Thyroid gland (tissue), 4 donors: ENCODE data around the gene NLRP1. TPM values are rescaled to one million over a fixed set of nuclear protein-coding genes. Genes with fewer than 3 reads are reported as not detected.

Experiments
- DNase-seq, 2 donors: peaks; one replicate each; pipeline ENCODE4 v3.0.0-alpha.2; 2019
- H3K27ac ChIP-seq, 3 donors: fragments of 200-600 bp; sonication (generic); 1 replicate in 2 of 3; 2 replicates in 1 of 3; pipeline ENCODE4 v1.5.1; 2016 to 2019; ENCODE audit warnings: mild to moderate bottlenecking in 1 of 3, moderate library complexity in 1 of 3
- H3K27me3 ChIP-seq: fragments of 200-600 bp; sonication (generic); one replicate; pipeline ENCODE4 v1.5.1; 2019
- H3K36me3 ChIP-seq, 2 donors: fragments of 200-600 bp; sonication (generic); one replicate each; pipeline ENCODE4 v1.5.1; 2016 to 2019
- H3K4me1 ChIP-seq, 2 donors: fragments of 200-600 bp; sonication (generic); one replicate each; pipeline ENCODE4 v1.5.1; 2017 to 2019
- H3K4me3 ChIP-seq, 3 donors: fragments of 200-600 bp; sonication (generic); replicated peaks in 1 of 3; 1 replicate in 2 of 3; 2 replicates in 1 of 3; pipeline ENCODE4 v1.5.1; 2016; ENCODE audit warnings: mild to moderate bottlenecking in 1 of 3
- H3K9me3 ChIP-seq: fragments of 200-600 bp; sonication (generic); one replicate; pipeline ENCODE4 v1.5.1; 2017
- CTCF ChIP-seq, 6 experiments: fragments of 200-600 bp in 3 of 6; fragments of 450-650 bp in 3 of 6; sonication (generic) in 3 of 6; IDR thresholded peaks; one replicate each; pipeline ENCODE4 v1.5.1; 2016 to 2019; ENCODE audit warnings: antibody characterized with exemption in 6 of 6, mild to moderate bottlenecking in 2 of 6, inconsistent platforms in 1 of 6, moderate library complexity in 1 of 6
- POLR2A ChIP-seq, 2 donors: fragments of 450-650 bp; IDR thresholded peaks; one replicate each; pipeline ENCODE4 v1.6.1; 2017; ENCODE audit warnings: antibody characterized with exemption in 2 of 2, mild to moderate bottlenecking in 2 of 2, moderate library complexity in 1 of 2
- WGBS, 2 donors: methylation state at CpG; one replicate each; pipeline ENCODE4 v1.1.5; 2017; 5-methylcytosine and 5-hydroxymethylcytosine counted together
- intact Hi-C: fragments of 100-400 bp; cut with DNase I; formaldehyde crosslinking; loops from one replicate; pipeline ENCODE4 v1.15.1; 2023
- total RNA-seq, 4 donors: library from RNA; depleted of rRNA; stranded (reverse); fragments of >200 nt; gene quantifications; one replicate each; pipeline ENCODE4 v1.2.3, GENCODE V29; 2016

The NLRP1 gene
- total RNA-seq, 4 donors from 2014 or later = 28.4 to 36.7 (median 31.8) TPM

GRCh38 chr17:5545051-5545987, 39.0 kb downstream of the NLRP1 start:
- no peak for TF ChIP-seq POLR2A (IDR thresholded peaks at IDR 0.05)
- TF ChIP-seq CTCF (IDR thresholded peaks at IDR 0.05) = no peak
- DNase-seq = no peak
- no peak overlapping the region for H3K4me3 ChIP-seq
- no peak overlapping the region for H3K27ac ChIP-seq
- peaks cover 9 to 12% of the 10 kb centered on the region in 2 donors for H3K36me3 ChIP-seq
- no peaks in the 10 kb centered on the region for H3K4me1 ChIP-seq
- no peaks in the 10 kb centered on the region for H3K9me3 ChIP-seq
- intact Hi-C loops = no loop called here
- WGBS, 2 donors = 78 to 84% methylated on average over 9 of the region's 9 CpGs
- no peaks in the 10 kb centered on the region for H3K27me3 ChIP-seq

DNA sequence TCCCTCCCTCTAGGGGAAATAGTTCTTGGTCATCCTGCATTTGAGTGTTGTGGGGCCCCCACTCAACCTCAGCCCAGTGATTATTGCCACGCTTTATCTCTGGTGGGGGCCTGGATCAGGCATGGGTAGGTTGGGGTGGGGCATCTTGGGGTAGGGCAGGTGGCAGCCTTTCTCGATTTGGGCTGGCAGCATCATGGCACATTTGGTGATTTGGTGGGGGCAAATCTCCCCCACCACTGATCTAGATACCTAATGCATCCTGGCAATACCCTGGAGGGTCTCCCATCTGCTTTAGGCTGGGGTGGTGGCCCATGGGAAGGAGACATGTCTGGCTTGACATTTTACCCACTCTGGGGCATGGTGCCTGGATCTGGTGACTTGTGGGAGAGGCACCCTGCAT, 40.2 kb downstream of the NLRP1 start:
- H3K4me3 ChIP-seq = no peak overlapping the region
- no peak overlapping the region for H3K27ac ChIP-seq
- no peaks in the 10 kb centered on the region for H3K27me3 ChIP-seq
- H3K36me3 ChIP-seq = peaks cover 12 to 14% of the 10 kb centered on the region in 2 donors
- no peak for DNase-seq
- WGBS, 2 donors = 94 to 100% methylated on average over 2 of the region's 2 CpGs
- no peak for TF ChIP-seq CTCF (IDR thresholded peaks at IDR 0.05)
- TF ChIP-seq POLR2A (IDR thresholded peaks at IDR 0.05) = no peak
- H3K9me3 ChIP-seq = no peaks in the 10 kb centered on the region
- intact Hi-C loops = no loop called here
- H3K4me1 ChIP-seq = no peaks in the 10 kb centered on the region

GRCh38 chr17:5541610-5542202, 42.6 kb downstream of the NLRP1 start:
- WGBS, 2 donors = 49 to 69% methylated on average over 6 of the region's 6 CpGs
- DNase-seq = no peak

DNA sequence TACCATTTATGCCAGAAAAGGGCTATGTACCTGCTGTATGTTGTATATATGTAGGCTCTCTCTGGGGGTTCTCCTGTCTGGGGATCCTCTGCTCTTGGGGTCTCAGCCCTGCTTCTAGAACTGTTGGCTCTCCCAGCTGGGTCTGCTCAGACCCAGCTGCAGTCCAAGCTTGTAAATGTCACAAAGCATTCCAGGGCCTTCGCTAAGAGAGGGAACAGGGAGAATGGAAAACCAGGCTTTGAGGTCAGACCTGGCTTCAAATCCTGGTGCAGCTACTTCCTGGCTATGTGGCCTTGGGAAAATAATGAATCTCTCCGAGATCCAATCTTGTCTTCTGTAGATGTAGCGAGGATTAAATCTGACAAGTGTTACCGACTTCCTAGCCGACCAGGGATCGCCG, 44.0 kb downstream of the NLRP1 start:
- Histone ChIP-seq H3K27ac (no peak overlapping the region), H3K9me3 (no peaks in the 10 kb centered on the region), H3K36me3 (peaks cover 14 to 25% of the 10 kb centered on the region in 2 donors), H3K4me1 (no peaks in the 10 kb centered on the region), H3K27me3 (no peaks in the 10 kb centered on the region), H3K4me3 (no peak overlapping the region)
- no peak for DNase-seq
- no peak for TF ChIP-seq POLR2A (IDR thresholded peaks at IDR 0.05)
- no peak for TF ChIP-seq CTCF (IDR thresholded peaks at IDR 0.05)
- intact Hi-C loops = no loop called here
- WGBS, 2 donors = 91 to 92% methylated on average over 7 of the region's 7 CpGs

More at GRCh38 chr17:5541610-5542202, 42.6 kb downstream of the NLRP1 start:
- Histone ChIP-seq H3K27me3 (no peaks in the 10 kb centered on the region), H3K27ac (no peak overlapping the region), H3K4me1 (no peaks in the 10 kb centered on the region), H3K4me3 (no peak overlapping the region), H3K9me3 (no peaks in the 10 kb centered on the region), H3K36me3 (peaks cover 14 to 16% of the 10 kb centered on the region in 2 donors)
- intact Hi-C loops = no loop called here
- TF ChIP-seq CTCF (IDR thresholded peaks at IDR 0.05) (no peak), POLR2A (IDR thresholded peaks at IDR 0.05) (no peak)

DNA sequence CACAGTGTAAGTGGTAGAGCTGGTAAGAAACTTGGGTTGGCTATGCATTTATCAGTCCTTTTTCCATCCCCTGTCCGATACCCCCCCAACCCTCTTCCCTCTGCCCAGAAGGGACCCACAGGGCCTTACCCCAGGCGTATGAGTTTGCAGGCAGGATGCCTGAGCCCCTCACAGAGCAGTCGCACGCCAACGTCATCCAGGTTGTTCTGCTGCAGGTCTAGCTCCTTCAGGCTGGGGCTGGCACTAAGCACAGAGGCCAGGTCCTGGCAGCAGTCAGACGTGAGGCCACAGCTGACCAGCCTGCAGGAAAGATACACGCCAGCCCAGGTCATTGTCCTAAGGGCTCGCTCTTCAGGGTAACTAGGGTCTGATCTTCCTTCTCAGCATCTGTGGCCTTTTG, 45.0 kb downstream of the NLRP1 start:
- H3K36me3 ChIP-seq = peaks cover 14 to 22% of the 10 kb centered on the region in 2 donors
- no peaks in the 10 kb centered on the region for H3K9me3 ChIP-seq
- TF ChIP-seq POLR2A (IDR thresholded peaks at IDR 0.05) (no peak), CTCF (IDR thresholded peaks at IDR 0.05) (no peak)
- intact Hi-C loops = no loop called here
- no peak overlapping the region for H3K4me3 ChIP-seq
- WGBS, 2 donors = 90 to 95% methylated on average over 7 to 8 of the region's 8 CpGs
- no peaks in the 10 kb centered on the region for H3K4me1 ChIP-seq
- H3K27ac ChIP-seq = no peak overlapping the region
- no peaks in the 10 kb centered on the region for H3K27me3 ChIP-seq
- DNase-seq = no peak
